Measurements from ENCODE around the gene ULBP1. TPM values are rescaled to one million over a fixed set of nuclear protein-coding genes. Genes with fewer than 3 reads are reported as not detected.
"Not testable (repeated sequence)": the region's sequence is repeated elsewhere in the genome, so short reads cannot be mapped to it uniquely, and the experiment has no call there.

ULBP1 gene
- total RNA-seq, 1 donor from 2014 or later: 29.8 TPM

- Mint-ChIP-seq H3K27ac (ENCODE audit: unreplicated experiment) (no peak overlapping the region), H3K36me3 (ENCODE audit: low read depth) (peaks cover 2% of the 10 kb centered on the region), H3K9me3 (ENCODE audit: low read depth) (no peaks in the 10 kb centered on the region), H3K4me3 (ENCODE audit: unreplicated experiment) (no peak overlapping the region), H3K4me1 (ENCODE audit: low read depth) (peaks cover 13% of the 10 kb centered on the region), H3K27me3 (ENCODE audit: low read depth) (peaks cover 1% of the 10 kb centered on the region)
- no peak for TF ChIP-seq CTCF (IDR thresholded peaks at IDR 0.05)
- peak; percentile 48 for DNase-seq (ENCODE audit: low spot score)
Measured at GRCh38 chr6:149919834-149920225, 43.9 kb upstream of the ULBP1 start.

- H3K4me3 Mint-ChIP-seq (ENCODE audit: unreplicated experiment): no peak overlapping the region
Measured at GRCh38 chr6:149921361-149921760, 42.4 kb upstream of the ULBP1 start.

GRCh38 chr6:149922091-149922490, 41.7 kb upstream of the ULBP1 start:
- H3K27me3 Mint-ChIP-seq (ENCODE audit: low read depth); H3K36me3 Mint-ChIP-seq (ENCODE audit: low read depth); H3K27ac Mint-ChIP-seq (ENCODE audit: unreplicated experiment); H3K9me3 Mint-ChIP-seq (ENCODE audit: low read depth): not testable (repeated sequence)
- peak; percentile 77 for DNase-seq (ENCODE audit: low spot score)
- Mint-ChIP-seq H3K4me3 (ENCODE audit: unreplicated experiment) (peak overlapping the region; percentile 83), H3K4me1 (ENCODE audit: low read depth) (peaks cover 25% of the 10 kb centered on the region)

More at GRCh38 chr6:149921361-149921760, 42.4 kb upstream of the ULBP1 start:
- peaks cover 3% of the 10 kb centered on the region for H3K27me3 Mint-ChIP-seq (ENCODE audit: low read depth)
- peak; percentile 41 for DNase-seq (ENCODE audit: low spot score)
- no peak overlapping the region for H3K27ac Mint-ChIP-seq (ENCODE audit: unreplicated experiment)
- TF ChIP-seq CTCF (IDR thresholded peaks at IDR 0.05): no peak
- peaks cover 24% of the 10 kb centered on the region for H3K4me1 Mint-ChIP-seq (ENCODE audit: low read depth)
- H3K36me3 Mint-ChIP-seq (ENCODE audit: low read depth): peaks cover 2% of the 10 kb centered on the region
- H3K9me3 Mint-ChIP-seq (ENCODE audit: low read depth): no peaks in the 10 kb centered on the region

- peaks cover 9% of the 10 kb centered on the region for H3K27me3 Mint-ChIP-seq (ENCODE audit: low read depth)
- no peak for TF ChIP-seq CTCF (IDR thresholded peaks at IDR 0.05)
- H3K4me1 Mint-ChIP-seq (ENCODE audit: low read depth): peaks cover 25% of the 10 kb centered on the region
- H3K36me3 Mint-ChIP-seq (ENCODE audit: low read depth): peaks cover 2% of the 10 kb centered on the region
- peak within 1 kb of the TSS; percentile 83 for H3K4me3 Mint-ChIP-seq (ENCODE audit: unreplicated experiment)
- peak; percentile 93 for DNase-seq (ENCODE audit: low spot score)
- peak within 1 kb of the TSS; percentile 15 for H3K27ac Mint-ChIP-seq (ENCODE audit: unreplicated experiment)
- H3K9me3 Mint-ChIP-seq (ENCODE audit: low read depth): no peaks in the 10 kb centered on the region
Measured at GRCh38 chr6:149922642-149923326, 41.0 kb upstream of the ULBP1 start, which contains the start of gene RAET1G. Gene RAET1G (minus strand): TSS chr6:149923121. CDS start chr6:149923010, 111 bp downstream.

- peak overlapping the region; percentile 83 for H3K4me3 Mint-ChIP-seq (ENCODE audit: unreplicated experiment)
- peaks cover 15% of the 10 kb centered on the region for H3K27me3 Mint-ChIP-seq (ENCODE audit: low read depth)
- peak; percentile 18 for TF ChIP-seq CTCF (IDR thresholded peaks at IDR 0.05)
- peaks cover 2% of the 10 kb centered on the region for H3K36me3 Mint-ChIP-seq (ENCODE audit: low read depth)
- peak overlapping the region; percentile 15 for H3K27ac Mint-ChIP-seq (ENCODE audit: unreplicated experiment)
- peaks cover 25% of the 10 kb centered on the region for H3K4me1 Mint-ChIP-seq (ENCODE audit: low read depth)
- H3K9me3 Mint-ChIP-seq (ENCODE audit: low read depth): no peaks in the 10 kb centered on the region
- peak; percentile 69 for DNase-seq (ENCODE audit: low spot score)
Measured at GRCh38 chr6:149923327-149923986, 40.3 kb upstream of the ULBP1 start.
